ENCODE results near the gene ARL5A. TPM values are rescaled to one million over a fixed set of nuclear protein-coding genes. Genes with fewer than 3 reads are reported as not detected.

ARL5A gene
- total RNA-seq, 1 donor from 2014 or later: 42.2 TPM

GRCh38 chr2:151828890-151829324 lies 686 bp upstream of the ARL5A start:
- Mint-ChIP-seq H3K36me3 (ENCODE audit: low read depth, unreplicated experiment) (no peaks in the 10 kb centered on the region), H3K9me3 (ENCODE audit: unreplicated experiment) (no peaks in the 10 kb centered on the region), H3K4me3 (ENCODE audit: unreplicated experiment) (peak overlapping the region; percentile 91), H3K27me3 (ENCODE audit: unreplicated experiment) (peaks cover 9% of the 10 kb centered on the region), H3K27ac (ENCODE audit: unreplicated experiment) (peak overlapping the region; percentile 83), H3K4me1 (ENCODE audit: unreplicated experiment) (peaks cover 43% of the 10 kb centered on the region)
- TF ChIP-seq CTCF (IDR thresholded peaks at IDR 0.05; ENCODE audit: unreplicated experiment): no peak
- no peak for DNase-seq (ENCODE audit: low spot score)

- DNase-seq (ENCODE audit: low spot score): peak; percentile 18
Measured at GRCh38 chr2:151827564-151828142, 568 bp downstream of the ARL5A start.

GRCh38 chr2:151826737-151827157 lies 1.5 kb downstream of the ARL5A start:
- DNase-seq (ENCODE audit: low spot score): no peak
- H3K4me3 Mint-ChIP-seq (ENCODE audit: unreplicated experiment): peak overlapping the region; percentile 98
- H3K27me3 Mint-ChIP-seq (ENCODE audit: unreplicated experiment): peaks cover 9% of the 10 kb centered on the region
- no peaks in the 10 kb centered on the region for H3K9me3 Mint-ChIP-seq (ENCODE audit: unreplicated experiment)
- H3K4me1 Mint-ChIP-seq (ENCODE audit: unreplicated experiment): peaks cover 59% of the 10 kb centered on the region
- no peak for TF ChIP-seq CTCF (IDR thresholded peaks at IDR 0.05; ENCODE audit: unreplicated experiment)
- peak overlapping the region; percentile 86 for H3K27ac Mint-ChIP-seq (ENCODE audit: unreplicated experiment)
- no peaks in the 10 kb centered on the region for H3K36me3 Mint-ChIP-seq (ENCODE audit: low read depth, unreplicated experiment)

More at GRCh38 chr2:151827564-151828142, 568 bp downstream of the ARL5A start:
- TF ChIP-seq CTCF (IDR thresholded peaks at IDR 0.05; ENCODE audit: unreplicated experiment): no peak
- Mint-ChIP-seq H3K4me3 (ENCODE audit: unreplicated experiment) (peak overlapping the region; percentile 98), H3K36me3 (ENCODE audit: low read depth, unreplicated experiment) (no peaks in the 10 kb centered on the region), H3K9me3 (ENCODE audit: unreplicated experiment) (no peaks in the 10 kb centered on the region), H3K4me1 (ENCODE audit: unreplicated experiment) (peaks cover 53% of the 10 kb centered on the region), H3K27me3 (ENCODE audit: unreplicated experiment) (peaks cover 9% of the 10 kb centered on the region), H3K27ac (ENCODE audit: unreplicated experiment) (peak overlapping the region; percentile 86)

GRCh38 chr2:151824886-151825285 lies 3.3 kb downstream of the ARL5A start:
- no peak for DNase-seq (ENCODE audit: low spot score)
- H3K36me3 Mint-ChIP-seq (ENCODE audit: low read depth, unreplicated experiment): no peaks in the 10 kb centered on the region
- peak overlapping the region; percentile 68 for H3K27ac Mint-ChIP-seq (ENCODE audit: unreplicated experiment)
- no peaks in the 10 kb centered on the region for H3K9me3 Mint-ChIP-seq (ENCODE audit: unreplicated experiment)
- no peak overlapping the region for H3K4me3 Mint-ChIP-seq (ENCODE audit: unreplicated experiment)
- peaks cover 64% of the 10 kb centered on the region for H3K4me1 Mint-ChIP-seq (ENCODE audit: unreplicated experiment)
- TF ChIP-seq CTCF (IDR thresholded peaks at IDR 0.05; ENCODE audit: unreplicated experiment): no peak
- peaks cover 9% of the 10 kb centered on the region for H3K27me3 Mint-ChIP-seq (ENCODE audit: unreplicated experiment)

- no peak overlapping the region for H3K27ac Mint-ChIP-seq (ENCODE audit: unreplicated experiment)
Measured at GRCh38 chr2:151823651-151824050, 4.6 kb downstream of the ARL5A start.

More at GRCh38 chr2:151823651-151824050, 4.6 kb downstream of the ARL5A start:
- DNase-seq (ENCODE audit: low spot score): no peak
- Mint-ChIP-seq H3K36me3 (ENCODE audit: low read depth, unreplicated experiment) (no peaks in the 10 kb centered on the region), H3K27me3 (ENCODE audit: unreplicated experiment) (peaks cover 5% of the 10 kb centered on the region), H3K4me3 (ENCODE audit: unreplicated experiment) (no peak overlapping the region), H3K4me1 (ENCODE audit: unreplicated experiment) (peaks cover 52% of the 10 kb centered on the region), H3K9me3 (ENCODE audit: unreplicated experiment) (no peaks in the 10 kb centered on the region)
- no peak for TF ChIP-seq CTCF (IDR thresholded peaks at IDR 0.05; ENCODE audit: unreplicated experiment)
